Measurements from ENCODE around the gene DENND5A. TPM values are rescaled to one million over a fixed set of nuclear protein-coding genes. Genes with fewer than 3 reads are reported as not detected.

DENND5A gene
- total and polyA plus RNA-seq, 2 donors (not counting 1 experiment from before 2014, with no cell fraction given): 41.3 to 66.5 TPM

GRCh38 chr11:9160166-9160565 lies 105.0 kb downstream of the DENND5A start:
- Mint-ChIP-seq H3K9me3 (ENCODE audit: insufficient read depth) (no peaks in the 10 kb centered on the region), H3K4me3 (no peak overlapping the region), H3K4me1 (no peaks in the 10 kb centered on the region), H3K27ac (no peak overlapping the region), H3K27me3 (no peaks in the 10 kb centered on the region)
- Histone ChIP-seq H3K27ac (ENCODE audit: low read length in 2 of 2) (no peak overlapping the region), H3K9ac (ENCODE audit: low read length) (no peak overlapping the region), H3K27me3 (replicated peaks in 1 of 4; ENCODE audit: control extremely low read depth in 1 of 4, control insufficient read depth in 3 of 4, insufficient read depth in 4 of 4, low read length in 3 of 4) (no peaks in the 10 kb centered on the region), H3K4me2 (replicated peaks; ENCODE audit: low read depth, low read length, poor library complexity, severe bottlenecking) (no peak overlapping the region), H3K36me3 (replicated peaks in 1 of 2; ENCODE audit: control extremely low read depth in 1 of 2, control insufficient read depth in 1 of 2, extremely low read depth in 1 of 2, insufficient read depth in 2 of 2, low read length in 1 of 2) (peaks cover 13 to 21% of the 10 kb centered on the region in 2 experiments), H3K9me3 (ENCODE audit: control extremely low read depth in 1 of 3, control insufficient read depth in 2 of 3, insufficient read depth in 1 of 3, low read length in 2 of 3) (no peaks in the 10 kb centered on the region), H3K4me1 (ENCODE audit: control insufficient read depth in 2 of 2, insufficient read depth in 2 of 2, low read length in 2 of 2) (peaks cover 0 to 4% of the 10 kb centered on the region in 2 donors), H2AFZ (ENCODE audit: insufficient read depth, low read depth, low read length, poor library complexity, severe bottlenecking) (no peak overlapping the region), H4K20me1 (ENCODE audit: control insufficient read depth, insufficient read depth, low read length, poor library complexity, severe bottlenecking) (no peaks in the 10 kb centered on the region), H3K79me2 (ENCODE audit: control insufficient read depth, insufficient read depth, low read length) (no peaks in the 10 kb centered on the region), H3K4me3 (ENCODE audit: control extremely low read depth in 1 of 5, extremely low read depth in 1 of 5, insufficient read depth in 1 of 5, low read depth in 2 of 5, low read length in 4 of 5) (no peak overlapping the region)
- POLR2A ChIA-PET: no interaction called here
- no peak for DNase-seq
- intact Hi-C loops (cut with micrococcal nuclease): no loop called here
- TF ChIP-seq CTCF (IDR thresholded peaks at IDR 0.05) (no peak), EZH2 (IDR thresholded peaks at IDR 0.05; ENCODE audit: borderline replicate concordance, insufficient read depth, low read depth, low read length, poor library complexity, severe bottlenecking) (no peak)
- CTCF ChIA-PET: interaction anchor here (1.0 kb wide), 1 partner anchor 346 kb away, joined by 3 read pairs; no protein-coding TSS in a partner anchor
- ATAC-seq (ENCODE audit: low read depth): no peak

- Histone ChIP-seq H3K27ac (ENCODE audit: low read length in 2 of 2) (no peak overlapping the region), H3K4me3 (ENCODE audit: control extremely low read depth in 1 of 5, extremely low read depth in 1 of 5, insufficient read depth in 1 of 5, low read depth in 2 of 5, low read length in 4 of 5) (no peak overlapping the region), H3K4me2 (replicated peaks; ENCODE audit: low read depth, low read length, poor library complexity, severe bottlenecking) (no peak overlapping the region), H4K20me1 (ENCODE audit: control insufficient read depth, insufficient read depth, low read length, poor library complexity, severe bottlenecking) (no peaks in the 10 kb centered on the region), H3K36me3 (replicated peaks in 1 of 2; ENCODE audit: control extremely low read depth in 1 of 2, control insufficient read depth in 1 of 2, extremely low read depth in 1 of 2, insufficient read depth in 2 of 2, low read length in 1 of 2) (peaks cover 13 to 21% of the 10 kb centered on the region in 2 experiments), H3K27me3 (replicated peaks in 1 of 4; ENCODE audit: control extremely low read depth in 1 of 4, control insufficient read depth in 3 of 4, insufficient read depth in 4 of 4, low read length in 3 of 4) (no peaks in the 10 kb centered on the region), H3K79me2 (ENCODE audit: control insufficient read depth, insufficient read depth, low read length) (no peaks in the 10 kb centered on the region), H2AFZ (ENCODE audit: insufficient read depth, low read depth, low read length, poor library complexity, severe bottlenecking) (no peak overlapping the region), H3K9me3 (ENCODE audit: control extremely low read depth in 1 of 3, control insufficient read depth in 2 of 3, insufficient read depth in 1 of 3, low read length in 2 of 3) (no peaks in the 10 kb centered on the region), H3K4me1 (ENCODE audit: control insufficient read depth in 2 of 2, insufficient read depth in 2 of 2, low read length in 2 of 2) (peaks cover 0 to 4% of the 10 kb centered on the region in 2 donors), H3K9ac (ENCODE audit: low read length) (no peak overlapping the region)
- Mint-ChIP-seq H3K4me1 (no peaks in the 10 kb centered on the region), H3K4me3 (no peak overlapping the region), H3K9me3 (ENCODE audit: insufficient read depth) (no peaks in the 10 kb centered on the region), H3K27ac (no peak overlapping the region), H3K27me3 (no peaks in the 10 kb centered on the region)
- DNase-seq: no peak
- TF ChIP-seq EZH2 (IDR thresholded peaks at IDR 0.05; ENCODE audit: borderline replicate concordance, insufficient read depth, low read depth, low read length, poor library complexity, severe bottlenecking) (no peak), CTCF (IDR thresholded peaks at IDR 0.05) (no peak)
- ChIA-PET POLR2A (no interaction called here), CTCF (interaction anchor here (0.7 kb wide), 1 partner anchor 8 kb away, joined by 4 read pairs; no protein-coding TSS in a partner anchor)
- intact Hi-C loops (cut with micrococcal nuclease): no loop called here
- ATAC-seq (ENCODE audit: low read depth): no peak
These were observed 106.2 kb downstream of the DENND5A start for GRCh38 chr11:9158898-9159391.
